Endothelial cell (in vitro differentiated cells): ENCODE results near the gene RGS3. TPM values are rescaled to one million over a fixed set of nuclear protein-coding genes. Genes with fewer than 3 reads are reported as not detected.

Experiments
- DNase-seq: peaks from one replicate; pipeline ENCODE4 v3.0.0; 2021; ENCODE audit warnings: low spot score
- H3K27ac Mint-ChIP-seq: one replicate; pipeline ENCODE4 v1.8.0; 2021; ENCODE audit warnings: mixed read lengths, inconsistent platforms; ENCODE audit not compliant: unreplicated experiment
- H3K27me3 Mint-ChIP-seq: one replicate; pipeline ENCODE4 v1.8.0; 2021; ENCODE audit warnings: mild to moderate bottlenecking, moderate library complexity, mixed read lengths, inconsistent platforms; ENCODE audit not compliant: unreplicated experiment
- H3K36me3 Mint-ChIP-seq: one replicate; pipeline ENCODE4 v1.8.0; 2021; ENCODE audit warnings: mild to moderate bottlenecking, low read depth, mixed read lengths, inconsistent platforms; ENCODE audit not compliant: unreplicated experiment
- H3K4me1 Mint-ChIP-seq: one replicate; pipeline ENCODE4 v1.8.0; 2021; ENCODE audit warnings: mild to moderate bottlenecking, mixed read lengths, inconsistent platforms; ENCODE audit not compliant: unreplicated experiment
- H3K4me3 Mint-ChIP-seq: one replicate; pipeline ENCODE4 v1.8.0; 2021; ENCODE audit warnings: mild to moderate bottlenecking, mixed read lengths, inconsistent platforms; ENCODE audit not compliant: unreplicated experiment
- H3K9me3 Mint-ChIP-seq: one replicate; pipeline ENCODE4 v1.8.0; 2021; ENCODE audit warnings: mixed read lengths, inconsistent platforms; ENCODE audit not compliant: unreplicated experiment
- total RNA-seq: library from RNA; stranded (reverse); fragmentation: NEBNext Ultra II Directional; extraction: Animal tissue kit (Norgen Biotek cat#: 25700); gene quantifications from one replicate; pipeline ENCODE4 v1.2.1, GENCODE V29; 2021; ENCODE audit not compliant: unreplicated experiment
- TF ChIP-seq, protein P1 (sequence below): fragments of 200-600 bp; sonication (generic); IDR thresholded peaks from one replicate; pipeline ENCODE4 v1.5.0; 2021; ENCODE audit warnings: antibody characterized with exemption; ENCODE audit not compliant: unreplicated experiment

RGS3 gene
- total RNA-seq, 1 donor from 2014 or later, result 474 TPM

GRCh38 chr9:113452113-113452605 lies 11.4 kb upstream of the RGS3 start:
- Mint-ChIP-seq H3K27me3 (peaks cover 3% of the 10 kb centered on the region), H3K4me1 (peaks cover 21% of the 10 kb centered on the region), H3K36me3 (no peaks in the 10 kb centered on the region), H3K4me3 (no peak overlapping the region), H3K9me3 (no peaks in the 10 kb centered on the region), H3K27ac (no peak overlapping the region)
- TF ChIP-seq, protein P1, sequence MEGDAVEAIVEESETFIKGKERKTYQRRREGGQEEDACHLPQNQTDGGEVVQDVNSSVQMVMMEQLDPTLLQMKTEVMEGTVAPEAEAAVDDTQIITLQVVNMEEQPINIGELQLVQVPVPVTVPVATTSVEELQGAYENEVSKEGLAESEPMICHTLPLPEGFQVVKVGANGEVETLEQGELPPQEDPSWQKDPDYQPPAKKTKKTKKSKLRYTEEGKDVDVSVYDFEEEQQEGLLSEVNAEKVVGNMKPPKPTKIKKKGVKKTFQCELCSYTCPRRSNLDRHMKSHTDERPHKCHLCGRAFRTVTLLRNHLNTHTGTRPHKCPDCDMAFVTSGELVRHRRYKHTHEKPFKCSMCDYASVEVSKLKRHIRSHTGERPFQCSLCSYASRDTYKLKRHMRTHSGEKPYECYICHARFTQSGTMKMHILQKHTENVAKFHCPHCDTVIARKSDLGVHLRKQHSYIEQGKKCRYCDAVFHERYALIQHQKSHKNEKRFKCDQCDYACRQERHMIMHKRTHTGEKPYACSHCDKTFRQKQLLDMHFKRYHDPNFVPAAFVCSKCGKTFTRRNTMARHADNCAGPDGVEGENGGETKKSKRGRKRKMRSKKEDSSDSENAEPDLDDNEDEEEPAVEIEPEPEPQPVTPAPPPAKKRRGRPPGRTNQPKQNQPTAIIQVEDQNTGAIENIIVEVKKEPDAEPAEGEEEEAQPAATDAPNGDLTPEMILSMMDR, result no peak
- no peak for DNase-seq

DNA sequence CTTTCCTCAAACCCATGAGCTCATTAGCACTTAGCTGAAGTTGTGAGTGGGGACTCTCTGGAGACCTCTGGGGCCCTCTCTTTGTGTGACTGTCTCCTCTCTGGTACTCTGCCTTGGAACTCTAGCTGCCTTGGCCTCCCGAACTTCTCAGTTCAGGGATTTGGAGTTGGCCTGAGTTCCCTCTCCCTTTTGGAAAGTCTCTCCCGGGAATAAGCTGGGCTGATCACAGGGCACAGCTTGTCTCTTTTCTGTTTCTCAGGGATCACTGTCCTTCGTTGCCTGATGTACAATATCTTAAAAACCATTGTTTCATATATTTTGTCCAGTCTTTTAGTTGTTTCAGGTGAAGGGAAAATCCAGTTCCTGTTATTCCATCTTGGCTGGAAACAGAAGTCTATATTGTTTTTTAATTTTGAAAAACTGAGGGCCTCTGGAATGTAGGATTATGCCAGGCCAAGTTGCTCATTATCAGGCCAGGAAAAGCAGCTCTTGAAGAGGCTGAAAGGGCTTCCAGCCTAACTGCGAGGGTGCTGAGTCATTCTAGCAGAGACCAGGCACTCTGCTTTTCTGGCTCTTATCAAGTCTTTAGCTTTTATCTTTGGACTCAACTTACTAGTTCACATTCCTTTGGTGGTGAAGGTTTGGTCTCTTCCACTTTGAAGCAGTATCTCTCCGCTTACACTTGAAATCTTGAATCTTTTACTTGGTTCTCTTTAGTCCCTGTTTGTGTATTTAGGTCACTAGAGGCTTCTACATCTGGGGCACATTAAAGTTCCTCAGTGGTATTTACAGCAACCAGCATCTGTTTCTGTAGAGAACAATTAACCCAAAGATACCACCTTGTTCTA lies 8.4 kb upstream of the RGS3 start:
- Mint-ChIP-seq H3K36me3 (no peaks in the 10 kb centered on the region), H3K9me3 (no peaks in the 10 kb centered on the region), H3K4me3 (no peak overlapping the region), H3K27ac (peak overlapping the region; percentile 59), H3K27me3 (peaks cover 3% of the 10 kb centered on the region), H3K4me1 (peaks cover 25% of the 10 kb centered on the region)
- TF ChIP-seq, protein P1, result no peak
- DNase-seq, result no peak

- peaks cover 5% of the 10 kb centered on the region for H3K36me3 Mint-ChIP-seq
- no peak overlapping the region for H3K4me3 Mint-ChIP-seq
- H3K4me1 Mint-ChIP-seq, result peaks cover 27% of the 10 kb centered on the region
- H3K9me3 Mint-ChIP-seq, result no peaks in the 10 kb centered on the region
- peaks cover 3% of the 10 kb centered on the region for H3K27me3 Mint-ChIP-seq
- DNase-seq, result no peak
- peak overlapping the region; percentile 44 for H3K27ac Mint-ChIP-seq
- TF ChIP-seq, protein P1, result no peak
Measured at GRCh38 chr9:113456235-113456634, 7.3 kb upstream of the RGS3 start.

GRCh38 chr9:113461285-113461684 lies 2.2 kb upstream of the RGS3 start:
- H3K36me3 Mint-ChIP-seq, result peaks cover 5% of the 10 kb centered on the region
- H3K4me1 Mint-ChIP-seq, result peaks cover 12% of the 10 kb centered on the region
- peaks cover 16% of the 10 kb centered on the region for H3K27me3 Mint-ChIP-seq
- TF ChIP-seq, protein P1, result no peak
- no peak for DNase-seq
- no peak overlapping the region for H3K4me3 Mint-ChIP-seq
- H3K9me3 Mint-ChIP-seq, result no peaks in the 10 kb centered on the region
- H3K27ac Mint-ChIP-seq, result no peak overlapping the region

GRCh38 chr9:113461943-113462342 lies 1.6 kb upstream of the RGS3 start:
- DNase-seq, result no peak
- no peaks in the 10 kb centered on the region for H3K9me3 Mint-ChIP-seq
- peaks cover 9% of the 10 kb centered on the region for H3K4me1 Mint-ChIP-seq
- peaks cover 5% of the 10 kb centered on the region for H3K36me3 Mint-ChIP-seq
- no peak overlapping the region for H3K4me3 Mint-ChIP-seq
- TF ChIP-seq, protein P1, result no peak
- peaks cover 15% of the 10 kb centered on the region for H3K27me3 Mint-ChIP-seq
- H3K27ac Mint-ChIP-seq, result no peak overlapping the region
